Stimulated activated CD8-positive, alpha-beta memory T cell treated with anti-CD3 and anti-CD28 coated beads, Interleukin-7, amount 100 ng/mL, for 48 hours (primary cell): Measurements from ENCODE around the gene SLC38A1.

Experiments used
- DNase-seq, 2 donors: peaks; one replicate each; pipeline ENCODE4 v3.0.0-alpha.2; 2020; ENCODE audit warnings: low read depth in 1 of 2; ENCODE audit errors: extremely low read depth in 1 of 2

SLC38A1 gene

GRCh38 chr12:46147144-46147543, 121.7 kb downstream of the SLC38A1 start:
- no peak for DNase-seq

GRCh38 chr12:46145881-46146280, 123.0 kb downstream of the SLC38A1 start:
- DNase-seq = no peak

- DNase-seq = no peak
These were observed 124.4 kb downstream of the SLC38A1 start for GRCh38 chr12:46144433-46144832.

GRCh38 chr12:46136249-46136648, 132.6 kb downstream of the SLC38A1 start:
- no peak for DNase-seq

- no peak for DNase-seq
These were observed 133.1 kb downstream of the SLC38A1 start for GRCh38 chr12:46135750-46136149.

- DNase-seq = no peak
These were observed 134.0 kb downstream of the SLC38A1 start for GRCh38 chr12:46134852-46135251.

GRCh38 chr12:46134205-46134811, 134.5 kb downstream of the SLC38A1 start:
- no peak for DNase-seq

- DNase-seq = no peak
These were observed 135.1 kb downstream of the SLC38A1 start for GRCh38 chr12:46133751-46134150.
